ENCODE measurements around the gene COPZ2. TPM values are rescaled to one million over a fixed set of nuclear protein-coding genes. Genes with fewer than 3 reads are reported as not detected.
A peak's percentile ranks its signal among the peaks of the same experiment; 100 is the strongest.
"Not testable (repeated sequence)": the region's sequence is repeated elsewhere in the genome, so short reads cannot be mapped to it uniquely, and the experiment has no call there.

The COPZ2 gene
- total RNA-seq, 1 donor from 2014 or later = 39.7 TPM

DNA sequence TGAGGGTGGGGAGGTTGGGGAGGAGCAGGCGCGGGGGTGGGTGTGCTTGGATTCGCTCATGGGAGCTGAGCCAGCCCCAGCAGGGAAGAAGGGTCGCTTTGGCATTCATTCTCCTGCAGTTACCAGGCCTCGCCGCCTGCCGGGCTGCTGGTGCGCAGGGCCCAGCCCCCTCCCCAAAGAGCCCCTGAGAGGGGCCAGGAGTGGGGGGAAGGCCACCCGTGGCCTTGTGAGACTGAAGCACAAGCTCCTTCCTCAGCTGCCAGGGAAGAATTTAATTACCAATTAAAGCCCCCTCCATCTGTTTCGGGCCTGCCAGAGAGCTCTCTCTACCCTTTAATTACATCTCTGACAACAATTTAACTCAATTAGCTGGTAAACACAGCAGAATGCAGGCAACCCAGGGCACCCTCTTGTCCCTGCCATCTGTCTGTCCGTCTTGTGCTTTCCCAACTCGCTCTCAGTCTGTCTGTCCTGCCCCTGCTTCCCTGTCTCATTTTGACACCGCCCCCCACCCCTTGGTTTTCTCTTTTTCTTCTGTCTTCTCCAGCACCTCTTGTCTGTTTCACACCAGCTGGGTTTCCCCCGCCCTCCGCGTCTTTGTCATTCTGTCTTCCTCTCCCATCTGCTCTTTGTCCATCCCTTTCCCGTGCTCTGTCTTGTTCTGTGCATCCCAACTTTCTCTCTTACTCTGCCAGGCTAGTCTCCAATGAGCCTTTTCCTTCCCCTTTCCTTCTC is 34.0 kb downstream of the COPZ2 start:
- Histone ChIP-seq H3K9ac (ENCODE audit: low read depth in 1 of 3, low read length in 3 of 3) (no peak overlapping the region), H3K4me1 (ENCODE audit: control insufficient read depth in 3 of 3, insufficient read depth in 3 of 3, low read length in 3 of 3) (peaks cover 3 to 10% (median 6%) of the 10 kb centered on the region in 3 donors), H3K27me3 (ENCODE audit: control insufficient read depth in 3 of 3, insufficient read depth in 3 of 3, low read length in 3 of 3) (peaks cover 0 to 5% (median 3%) of the 10 kb centered on the region in 3 donors), H3K27ac (ENCODE audit: low read depth, low read length) (peak overlapping the region; percentile 50), H3K36me3 (ENCODE audit: control insufficient read depth in 3 of 3, insufficient read depth in 3 of 3, low read length in 3 of 3) (no peaks in the 10 kb centered on the region), H3K9me3 (ENCODE audit: control insufficient read depth in 3 of 3, low read length in 3 of 3) (no peaks in the 10 kb centered on the region), H3K4me3 (ENCODE audit: low read length in 3 of 3) (no peak overlapping the region)

DNA sequence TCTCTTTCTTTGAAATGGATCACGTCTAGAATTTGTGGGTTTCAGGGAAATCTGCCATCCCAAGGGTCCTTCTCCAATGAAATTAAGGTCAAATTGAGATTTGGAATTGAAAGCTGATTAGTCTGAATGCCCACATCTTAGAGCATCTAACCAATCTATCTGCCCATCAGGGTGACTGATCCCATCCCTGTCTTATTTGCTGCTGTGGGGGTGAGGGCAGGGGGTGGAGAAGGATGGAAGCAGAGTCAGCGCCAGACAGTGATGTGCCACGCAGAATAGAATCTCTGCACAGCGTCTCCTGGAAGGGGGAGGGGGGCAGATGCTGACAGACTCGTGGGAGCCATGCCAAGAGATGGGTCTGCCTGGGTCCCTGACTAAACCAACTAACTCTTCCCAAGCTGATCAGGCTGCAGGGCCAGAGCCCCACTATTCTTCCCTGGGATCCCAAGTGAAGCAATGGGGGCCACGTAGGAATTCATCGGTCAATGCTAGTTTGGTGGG is 34.6 kb downstream of the COPZ2 start:
- H3K27ac ChIP-seq (ENCODE audit: low read depth, low read length) = peak overlapping the region; percentile 50
- no peaks in the 10 kb centered on the region for H3K9me3 ChIP-seq (ENCODE audit: control insufficient read depth in 3 of 3, low read length in 3 of 3)
- H3K9ac ChIP-seq (ENCODE audit: low read depth in 1 of 3, low read length in 3 of 3) = no peak overlapping the region
- no peaks in the 10 kb centered on the region for H3K36me3 ChIP-seq (ENCODE audit: control insufficient read depth in 3 of 3, insufficient read depth in 3 of 3, low read length in 3 of 3)
- no peak overlapping the region for H3K4me3 ChIP-seq (ENCODE audit: low read length in 3 of 3)
- H3K4me1 ChIP-seq (ENCODE audit: control insufficient read depth in 3 of 3, insufficient read depth in 3 of 3, low read length in 3 of 3) = peaks cover 3 to 10% (median 6%) of the 10 kb centered on the region in 3 donors
- peaks cover 0 to 5% (median 3%) of the 10 kb centered on the region in 3 donors for H3K27me3 ChIP-seq (ENCODE audit: control insufficient read depth in 3 of 3, insufficient read depth in 3 of 3, low read length in 3 of 3)

DNA sequence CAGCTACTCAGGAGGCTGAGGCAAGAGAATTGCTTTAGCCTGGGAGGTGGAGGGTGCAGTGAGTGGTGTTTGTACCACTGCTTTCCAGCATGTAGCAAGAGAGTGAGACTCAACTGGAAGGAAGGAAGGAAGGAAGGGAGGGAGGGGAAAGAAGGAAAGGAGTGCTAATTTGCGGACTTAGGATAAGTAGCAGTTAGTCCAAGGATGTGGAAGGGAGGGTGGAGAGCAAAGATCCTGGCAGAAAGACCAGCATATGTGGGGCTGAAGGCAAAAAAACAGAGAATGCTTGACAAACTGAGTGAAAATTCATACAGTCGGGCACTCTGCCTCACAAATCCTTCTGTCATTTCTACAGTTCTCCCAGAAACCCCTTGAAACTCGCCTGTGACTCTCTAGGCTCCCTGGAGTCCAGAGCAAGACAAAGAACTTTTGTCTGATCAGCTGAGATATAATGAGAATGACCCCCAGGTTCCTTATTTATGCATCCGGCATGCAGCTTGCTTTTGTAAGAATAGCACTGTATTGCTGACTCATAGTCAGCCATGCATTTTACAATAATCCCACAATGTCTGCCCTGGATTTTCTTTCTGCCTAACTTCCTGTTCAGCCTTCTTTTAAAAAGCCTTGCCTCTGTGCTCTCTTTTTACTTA is 35.2 kb downstream of the COPZ2 start:
- peaks cover 0 to 5% (median 3%) of the 10 kb centered on the region in 3 donors for H3K27me3 ChIP-seq (ENCODE audit: control insufficient read depth in 3 of 3, insufficient read depth in 3 of 3, low read length in 3 of 3)
- peaks cover 3 to 10% (median 6%) of the 10 kb centered on the region in 3 donors for H3K4me1 ChIP-seq (ENCODE audit: control insufficient read depth in 3 of 3, insufficient read depth in 3 of 3, low read length in 3 of 3)

DNA sequence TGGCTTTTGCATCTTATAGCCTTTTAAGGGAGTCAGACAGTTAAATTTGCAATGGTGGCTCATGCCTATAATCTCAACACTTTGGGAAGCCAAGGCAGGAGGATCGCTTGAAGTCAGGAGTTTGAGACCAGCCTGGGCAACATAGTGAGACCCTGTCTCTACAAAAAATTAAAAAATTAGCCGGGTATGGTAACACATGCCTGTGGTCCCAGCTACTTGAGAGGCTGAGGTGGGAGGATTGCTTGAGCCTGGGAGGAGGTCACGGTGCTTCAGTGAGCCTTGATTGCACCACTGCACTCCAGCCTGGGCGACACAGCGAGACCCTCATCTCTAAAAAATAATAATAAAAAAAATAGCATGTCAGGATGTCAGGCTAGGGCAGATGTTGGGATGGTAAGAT is 35.9 kb downstream of the COPZ2 start:
- H3K9ac ChIP-seq (ENCODE audit: low read depth in 1 of 3, low read length in 3 of 3); H3K27ac ChIP-seq (ENCODE audit: low read depth, low read length): not testable (repeated sequence)

More for the DNA sequence above, 35.2 kb downstream of the COPZ2 start:
- Histone ChIP-seq H3K27ac (ENCODE audit: low read depth, low read length) (peak overlapping the region; percentile 50), H3K9ac (ENCODE audit: low read depth in 1 of 3, low read length in 3 of 3) (no peak overlapping the region), H3K36me3 (ENCODE audit: control insufficient read depth in 3 of 3, insufficient read depth in 3 of 3, low read length in 3 of 3) (no peaks in the 10 kb centered on the region), H3K4me3 (ENCODE audit: low read length in 3 of 3) (no peak overlapping the region), H3K9me3 (ENCODE audit: control insufficient read depth in 3 of 3, low read length in 3 of 3) (no peaks in the 10 kb centered on the region)

DNA sequence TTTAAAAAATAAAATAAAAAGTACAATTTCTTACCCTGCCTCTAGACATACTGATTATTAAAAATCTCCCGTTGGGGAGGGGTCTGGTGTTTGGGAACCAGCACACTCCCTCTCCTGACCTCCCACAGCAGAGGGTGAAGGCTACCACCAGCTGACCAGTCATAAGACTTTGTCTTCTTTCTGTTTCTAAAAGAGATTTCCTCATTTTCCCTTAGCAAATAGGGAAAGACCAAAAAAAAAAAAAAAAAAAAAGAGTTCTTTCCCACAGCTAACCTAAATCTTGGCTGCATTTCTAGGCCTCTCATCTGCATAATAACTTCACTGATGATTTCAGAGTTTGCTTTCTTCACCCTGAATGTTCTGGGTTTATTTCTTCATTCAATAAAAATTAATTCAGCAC is 36.4 kb downstream of the COPZ2 start:
- no peak overlapping the region for H3K9ac ChIP-seq (ENCODE audit: low read depth in 1 of 3, low read length in 3 of 3)
- H3K27ac ChIP-seq (ENCODE audit: low read depth, low read length) = no peak overlapping the region
- no peak overlapping the region for H3K4me3 ChIP-seq (ENCODE audit: low read length in 3 of 3)
- H3K36me3 ChIP-seq (ENCODE audit: control insufficient read depth in 3 of 3, insufficient read depth in 3 of 3, low read length in 3 of 3) = no peaks in the 10 kb centered on the region
- peaks cover 3 to 10% (median 6%) of the 10 kb centered on the region in 3 donors for H3K4me1 ChIP-seq (ENCODE audit: control insufficient read depth in 3 of 3, insufficient read depth in 3 of 3, low read length in 3 of 3)
- peaks cover 0 to 5% (median 3%) of the 10 kb centered on the region in 3 donors for H3K27me3 ChIP-seq (ENCODE audit: control insufficient read depth in 3 of 3, insufficient read depth in 3 of 3, low read length in 3 of 3)
- H3K9me3 ChIP-seq (ENCODE audit: control insufficient read depth in 3 of 3, low read length in 3 of 3) = no peaks in the 10 kb centered on the region

More for the DNA sequence above, 35.9 kb downstream of the COPZ2 start:
- not testable (repeated sequence) for H3K4me1 ChIP-seq (ENCODE audit: control insufficient read depth in 3 of 3, insufficient read depth in 3 of 3, low read length in 3 of 3); H3K9me3 ChIP-seq (ENCODE audit: control insufficient read depth in 3 of 3, low read length in 3 of 3); H3K4me3 ChIP-seq (ENCODE audit: low read length in 3 of 3); H3K36me3 ChIP-seq (ENCODE audit: control insufficient read depth in 3 of 3, insufficient read depth in 3 of 3, low read length in 3 of 3); H3K27me3 ChIP-seq (ENCODE audit: control insufficient read depth in 3 of 3, insufficient read depth in 3 of 3, low read length in 3 of 3)

DNA sequence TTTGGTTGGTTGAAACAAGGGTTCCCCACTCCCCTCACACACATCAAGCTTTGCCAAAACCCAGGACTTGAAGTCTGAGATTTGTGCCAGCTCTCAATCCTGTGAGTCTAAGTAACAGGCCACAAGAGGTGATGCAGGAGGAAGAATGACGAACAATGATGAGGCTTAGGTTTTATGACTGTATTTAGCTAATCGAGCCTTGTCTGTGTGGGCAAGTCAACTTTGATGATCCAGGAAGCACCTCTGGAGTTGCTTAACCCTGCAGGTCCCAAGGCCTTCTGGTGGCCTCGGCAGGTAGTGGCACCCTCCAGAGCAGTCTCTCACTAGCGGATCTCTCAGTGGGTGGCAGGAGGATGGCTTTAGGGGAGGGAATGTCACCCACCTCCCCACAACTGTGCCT is 38.0 kb downstream of the COPZ2 start:
- Histone ChIP-seq H3K36me3 (ENCODE audit: control insufficient read depth in 3 of 3, insufficient read depth in 3 of 3, low read length in 3 of 3) (no peaks in the 10 kb centered on the region), H3K27me3 (ENCODE audit: control insufficient read depth in 3 of 3, insufficient read depth in 3 of 3, low read length in 3 of 3) (peaks cover 0 to 3% (median 0%) of the 10 kb centered on the region in 3 donors), H3K4me3 (ENCODE audit: low read length in 3 of 3) (no peak overlapping the region), H3K9me3 (ENCODE audit: control insufficient read depth in 3 of 3, low read length in 3 of 3) (no peaks in the 10 kb centered on the region), H3K4me1 (ENCODE audit: control insufficient read depth in 3 of 3, insufficient read depth in 3 of 3, low read length in 3 of 3) (peaks cover 3 to 10% (median 6%) of the 10 kb centered on the region in 3 donors), H3K9ac (ENCODE audit: low read depth in 1 of 3, low read length in 3 of 3) (no peak overlapping the region), H3K27ac (ENCODE audit: low read depth, low read length) (no peak overlapping the region)

DNA sequence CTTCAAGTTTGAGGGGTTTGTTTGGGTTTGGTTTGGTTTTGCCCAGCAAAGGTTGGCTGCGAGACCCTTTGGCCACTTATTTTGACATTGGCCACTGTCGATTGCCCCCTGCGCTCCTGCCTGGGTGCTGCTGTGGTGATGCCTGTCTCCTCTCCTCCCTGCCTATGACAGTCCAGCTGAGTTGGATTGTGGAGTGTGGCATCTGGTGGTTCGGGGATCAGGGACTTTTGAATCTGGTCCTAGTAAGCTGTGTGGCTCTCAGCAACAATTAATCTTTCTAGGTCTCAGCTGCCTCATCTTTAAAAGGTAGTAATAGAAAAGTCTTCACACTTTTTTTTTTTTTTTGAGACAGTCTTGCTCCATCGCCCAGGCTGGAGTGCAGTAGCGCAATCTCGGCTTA is 39.6 kb downstream of the COPZ2 start:
- H3K27ac ChIP-seq (ENCODE audit: low read depth, low read length) = peak overlapping the region; percentile 25
- no peak overlapping the region for H3K9ac ChIP-seq (ENCODE audit: low read depth in 1 of 3, low read length in 3 of 3)
- H3K27me3 ChIP-seq (ENCODE audit: control insufficient read depth in 3 of 3, insufficient read depth in 3 of 3, low read length in 3 of 3) = peaks cover 0 to 6% (median 0%) of the 10 kb centered on the region in 3 donors
- no peak overlapping the region for H3K4me3 ChIP-seq (ENCODE audit: low read length in 3 of 3)
- no peaks in the 10 kb centered on the region for H3K9me3 ChIP-seq (ENCODE audit: control insufficient read depth in 3 of 3, low read length in 3 of 3)
- peaks cover 3 to 9% (median 6%) of the 10 kb centered on the region in 3 donors for H3K4me1 ChIP-seq (ENCODE audit: control insufficient read depth in 3 of 3, insufficient read depth in 3 of 3, low read length in 3 of 3)
- H3K36me3 ChIP-seq (ENCODE audit: control insufficient read depth in 3 of 3, insufficient read depth in 3 of 3, low read length in 3 of 3) = no peaks in the 10 kb centered on the region

DNA sequence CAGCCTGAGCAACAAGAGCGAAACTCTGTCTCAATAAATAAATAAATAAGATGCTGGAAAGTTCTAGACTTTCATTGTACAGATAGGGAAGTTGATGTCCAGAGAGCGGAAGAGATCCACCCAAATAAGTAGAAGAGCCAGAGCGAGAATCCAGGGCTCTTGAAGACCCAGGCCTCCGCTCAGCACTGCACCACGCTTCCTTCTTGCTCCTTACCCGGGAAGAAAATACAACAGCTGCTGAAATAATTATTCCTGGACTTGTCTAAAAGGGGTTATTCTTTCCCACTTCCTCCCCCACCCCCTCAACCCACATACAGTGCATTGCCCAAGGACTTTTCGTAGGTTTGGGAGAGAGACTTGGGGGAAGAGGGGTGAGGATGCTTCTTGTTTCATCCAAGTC is 40.0 kb downstream of the COPZ2 start:
- peaks cover 3 to 4% (median 4%) of the 10 kb centered on the region in 3 donors for H3K4me1 ChIP-seq (ENCODE audit: control insufficient read depth in 3 of 3, insufficient read depth in 3 of 3, low read length in 3 of 3)
- no peaks in the 10 kb centered on the region for H3K9me3 ChIP-seq (ENCODE audit: control insufficient read depth in 3 of 3, low read length in 3 of 3)
- peak overlapping the region; percentile 25 for H3K27ac ChIP-seq (ENCODE audit: low read depth, low read length)
- no peaks in the 10 kb centered on the region for H3K36me3 ChIP-seq (ENCODE audit: control insufficient read depth in 3 of 3, insufficient read depth in 3 of 3, low read length in 3 of 3)
- peaks cover 0 to 6% (median 0%) of the 10 kb centered on the region in 3 donors for H3K27me3 ChIP-seq (ENCODE audit: control insufficient read depth in 3 of 3, insufficient read depth in 3 of 3, low read length in 3 of 3)
- no peak overlapping the region for H3K4me3 ChIP-seq (ENCODE audit: low read length in 3 of 3)
- no peak overlapping the region for H3K9ac ChIP-seq (ENCODE audit: low read depth in 1 of 3, low read length in 3 of 3)

DNA sequence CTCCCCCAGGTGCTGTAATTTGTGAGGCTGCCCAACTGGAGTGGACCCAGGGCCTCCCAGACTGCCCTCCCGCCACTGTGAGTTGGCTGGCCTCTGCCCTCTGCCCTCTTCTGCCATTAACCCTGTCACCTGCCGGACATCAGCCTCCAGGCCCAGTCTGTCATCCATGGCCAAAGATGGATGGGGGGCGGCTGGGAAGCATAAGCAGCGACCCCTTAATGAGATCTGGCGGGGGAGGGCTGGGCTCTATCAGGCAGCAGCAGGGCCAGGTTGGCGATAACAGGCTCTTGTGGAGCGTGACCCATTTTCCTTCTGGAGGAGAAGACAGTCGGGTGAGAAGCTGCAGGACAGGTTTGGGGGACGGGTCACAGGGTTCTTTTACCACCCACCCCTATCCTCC is 41.4 kb downstream of the COPZ2 start:
- no peaks in the 10 kb centered on the region for H3K36me3 ChIP-seq (ENCODE audit: control insufficient read depth in 3 of 3, insufficient read depth in 3 of 3, low read length in 3 of 3)
- H3K4me1 ChIP-seq (ENCODE audit: control insufficient read depth in 3 of 3, insufficient read depth in 3 of 3, low read length in 3 of 3) = no peaks in the 10 kb centered on the region
- no peak overlapping the region for H3K4me3 ChIP-seq (ENCODE audit: low read length in 3 of 3)
- no peak overlapping the region for H3K9ac ChIP-seq (ENCODE audit: low read depth in 1 of 3, low read length in 3 of 3)
- H3K27ac ChIP-seq (ENCODE audit: low read depth, low read length) = no peak overlapping the region
- H3K27me3 ChIP-seq (ENCODE audit: control insufficient read depth in 3 of 3, insufficient read depth in 3 of 3, low read length in 3 of 3) = peaks cover 0 to 6% (median 0%) of the 10 kb centered on the region in 3 donors
- no peaks in the 10 kb centered on the region for H3K9me3 ChIP-seq (ENCODE audit: control insufficient read depth in 3 of 3, low read length in 3 of 3)
